GM19468 (cell line): ENCODE results near the gene WNK1.
"Not testable (repeated sequence)": the region's sequence is repeated elsewhere in the genome, so short reads cannot be mapped to it uniquely, and the experiment has no call there.

ENCODE experiments used
- ATAC-seq: cut with Tn5 transposase; IDR thresholded peaks from one replicate; pipeline ENCODE4 v1.9.1; 2021; ENCODE audit warnings: mild to moderate bottlenecking, moderate library complexity, moderate number of reproducible peaks; ENCODE audit not compliant: unreplicated experiment; ENCODE audit errors: extremely low read depth

WNK1 gene

GRCh38 chr12:904010-904414 lies 151.6 kb downstream of the WNK1 start:
- ATAC-seq = no peak

GRCh38 chr12:905261-906031 lies 153.1 kb downstream of the WNK1 start:
- ATAC-seq = no peak

- ATAC-seq = no peak
Observed at GRCh38 chr12:906062-906585, 153.7 kb downstream of the WNK1 start.

- ATAC-seq = no peak
Observed at GRCh38 chr12:907413-908185, 155.2 kb downstream of the WNK1 start.

- no peak for ATAC-seq
Observed at GRCh38 chr12:909861-910260, 157.5 kb downstream of the WNK1 start.

- ATAC-seq = no peak
Observed at GRCh38 chr12:910416-910815, 158.0 kb downstream of the WNK1 start.

- no peak for ATAC-seq
Observed at GRCh38 chr12:911191-911826, 158.9 kb downstream of the WNK1 start.

- ATAC-seq = no peak
Observed at GRCh38 chr12:912466-913235, 160.3 kb downstream of the WNK1 start.

GRCh38 chr12:913919-914698 lies 161.7 kb downstream of the WNK1 start:
- ATAC-seq = no peak

- ATAC-seq = no peak
Observed at GRCh38 chr12:915090-915489, 162.7 kb downstream of the WNK1 start.

GRCh38 chr12:916240-916639 lies 163.9 kb downstream of the WNK1 start:
- no peak for ATAC-seq

GRCh38 chr12:916712-917445 lies 164.5 kb downstream of the WNK1 start:
- no peak for ATAC-seq

GRCh38 chr12:920676-921075 lies 168.3 kb downstream of the WNK1 start:
- ATAC-seq = no peak

GRCh38 chr12:922285-922684 lies 169.9 kb downstream of the WNK1 start:
- no peak for ATAC-seq

- no peak for ATAC-seq
Observed at GRCh38 chr12:926641-927040, 174.3 kb downstream of the WNK1 start.

GRCh38 chr12:931060-931459 lies 178.7 kb downstream of the WNK1 start:
- ATAC-seq = no peak

- ATAC-seq = no peak
Observed at GRCh38 chr12:931591-931990, 179.2 kb downstream of the WNK1 start.

- ATAC-seq = not testable (repeated sequence)
Observed at GRCh38 chr12:935891-936290, 183.5 kb downstream of the WNK1 start.
